GM04504 (cell line): ENCODE data around the gene HYAL4.
"Not testable (repeated sequence)": the region's sequence is repeated elsewhere in the genome, so short reads cannot be mapped to it uniquely, and the experiment has no call there.

Experiments used
- DNase-seq: peaks from one replicate; pipeline ENCODE4 v3.0.0-alpha.2; 2012; ENCODE audit warnings: low read depth

The HYAL4 gene

GRCh38 chr7:123846217-123846891 lies 1.4 kb downstream of the HYAL4 start:
- no peak for DNase-seq

DNA sequence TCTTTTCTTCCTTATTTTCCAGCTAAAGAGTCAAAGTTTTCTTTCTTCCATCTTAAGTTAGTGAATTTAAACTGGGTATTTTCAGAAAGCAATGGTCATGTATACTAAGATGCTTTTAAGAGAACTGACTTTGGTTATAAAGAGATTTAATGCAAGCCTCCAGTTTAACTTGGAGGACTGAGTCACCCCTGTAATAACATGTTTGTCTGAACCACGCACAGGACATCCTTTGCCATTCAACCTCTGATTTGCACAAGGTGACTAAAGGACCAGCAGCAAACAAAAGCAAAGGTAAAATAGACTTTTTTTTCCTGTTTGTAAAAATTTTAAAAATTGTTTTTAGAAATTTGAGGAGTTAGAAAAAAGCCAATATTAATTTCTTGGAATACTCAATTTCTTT lies 2.9 kb downstream of the HYAL4 start:
- no peak for DNase-seq

- no peak for DNase-seq
Measured at GRCh38 chr7:123849855-123850254, 4.9 kb downstream of the HYAL4 start.

DNA sequence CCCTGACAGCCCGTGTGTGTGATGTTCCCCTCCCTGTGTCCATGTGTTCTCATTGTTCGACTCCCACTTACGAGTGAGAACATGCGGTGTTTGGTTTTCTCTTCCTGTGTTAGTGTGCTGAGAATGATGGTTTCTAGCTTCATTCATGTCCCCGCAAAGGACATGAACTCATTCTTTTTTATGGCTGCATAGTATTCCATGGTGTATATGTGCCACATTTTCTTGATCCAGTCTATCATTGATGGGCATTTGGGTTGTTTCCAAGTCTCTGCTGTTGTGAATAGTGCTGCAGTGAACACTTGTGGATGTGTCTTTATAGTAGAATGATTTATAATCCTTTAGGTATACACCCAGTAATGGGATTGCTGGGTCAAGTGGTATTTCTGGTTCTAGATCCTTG lies 6.4 kb downstream of the HYAL4 start:
- not testable (repeated sequence) for DNase-seq

DNA sequence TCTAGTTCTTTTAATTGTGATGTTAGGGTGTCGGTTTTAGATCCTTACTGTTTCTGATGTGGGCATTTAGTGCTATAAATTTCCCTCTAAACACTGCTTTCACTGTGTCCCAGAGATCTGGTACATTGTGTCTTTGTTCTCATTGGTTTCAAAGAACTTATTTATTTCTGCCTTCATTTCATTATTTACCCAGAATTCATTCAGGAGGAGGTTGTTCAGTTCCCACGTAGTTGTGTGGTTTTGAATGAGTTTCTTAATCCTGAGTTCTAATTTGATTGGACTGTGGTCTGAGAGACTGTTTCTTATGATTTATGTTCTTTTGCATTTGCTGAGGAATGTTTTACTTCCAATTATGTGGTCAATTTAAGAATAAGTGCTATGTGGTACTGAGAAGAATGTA lies 9.3 kb downstream of the HYAL4 start:
- DNase-seq: not testable (repeated sequence)

DNA sequence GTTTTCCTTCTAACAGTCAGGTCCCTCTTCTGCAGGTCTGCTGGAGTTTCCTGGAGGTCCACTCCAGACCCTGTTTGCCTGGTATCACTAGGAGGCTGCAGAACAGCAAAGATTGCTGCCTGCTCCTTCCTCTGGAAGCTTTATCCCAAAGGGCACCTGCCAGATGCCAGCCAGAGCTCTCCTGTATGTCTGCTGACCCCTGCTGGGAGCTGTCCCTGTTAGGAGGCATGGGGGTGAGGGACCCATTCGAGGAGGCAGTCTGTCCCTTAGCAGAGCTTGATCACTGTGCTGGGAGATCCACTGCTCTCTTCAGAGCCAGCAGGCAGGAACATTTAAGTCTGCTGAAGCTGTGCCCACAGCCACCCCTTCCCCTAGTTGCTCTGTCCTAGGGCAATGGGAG lies 11.5 kb downstream of the HYAL4 start:
- DNase-seq: not testable (repeated sequence)

DNA sequence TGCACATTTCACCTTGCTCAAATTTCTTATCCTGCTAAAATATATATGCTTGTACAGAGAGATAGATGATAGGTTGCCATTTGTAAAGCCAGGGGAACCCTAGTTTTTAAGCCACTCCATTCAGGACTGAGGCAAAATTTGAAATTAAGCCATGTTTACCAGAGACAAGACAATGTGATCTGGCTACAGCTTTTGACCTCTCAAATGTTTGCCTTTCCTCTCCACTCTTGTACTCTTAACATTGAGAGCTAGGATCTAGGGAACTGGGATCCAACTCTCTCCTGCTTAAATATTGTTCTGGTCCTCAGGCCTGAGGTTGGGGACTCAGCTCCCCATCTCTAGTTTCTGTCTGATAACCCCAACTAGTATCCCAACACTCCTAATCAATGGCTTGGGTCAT lies 15.9 kb downstream of the HYAL4 start:
- DNase-seq: no peak

- no peak for DNase-seq
Measured at GRCh38 chr7:123862775-123863174, 17.8 kb downstream of the HYAL4 start.

- DNase-seq: no peak
Measured at GRCh38 chr7:123863461-123863860, 18.5 kb downstream of the HYAL4 start.

DNA sequence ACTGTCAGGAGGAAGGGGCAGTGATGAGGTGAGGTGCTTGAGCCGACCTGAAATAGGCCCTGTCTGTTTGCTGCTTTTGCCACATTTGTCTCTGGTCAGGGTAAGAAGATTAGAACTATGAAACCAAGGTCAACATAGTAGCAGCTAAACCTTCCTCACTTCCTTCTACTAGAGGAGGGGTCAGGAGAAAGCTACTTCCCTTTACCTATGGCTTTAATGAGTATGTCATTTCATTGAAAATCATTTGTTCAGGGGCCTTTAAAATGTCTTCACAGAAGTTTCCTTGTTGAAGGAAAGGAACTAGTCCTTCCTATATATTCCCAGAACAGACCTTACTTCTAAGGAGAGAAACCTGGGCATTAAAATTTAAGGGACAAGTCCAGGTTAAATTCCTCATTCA lies 19.0 kb downstream of the HYAL4 start:
- DNase-seq: no peak

DNA sequence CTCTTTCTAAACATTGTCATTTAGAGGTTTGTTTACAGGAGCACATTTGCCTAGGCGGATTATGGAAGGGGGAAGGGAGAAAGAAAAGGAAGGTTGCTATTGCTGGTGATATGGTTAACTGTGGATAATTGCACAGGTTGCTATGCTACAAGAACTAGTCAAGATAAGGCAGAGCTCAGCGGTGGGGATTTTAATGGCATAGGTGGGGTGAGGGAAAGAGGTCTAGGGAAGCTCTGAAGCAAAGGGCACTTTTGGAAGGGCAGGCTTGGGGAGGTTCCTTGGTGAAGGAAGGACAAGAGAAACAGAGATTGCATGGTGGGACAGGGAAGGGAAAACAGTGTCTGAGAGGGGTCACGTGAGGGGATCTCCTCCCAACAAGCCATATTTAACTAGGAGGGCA lies 19.5 kb downstream of the HYAL4 start:
- DNase-seq: no peak

DNA sequence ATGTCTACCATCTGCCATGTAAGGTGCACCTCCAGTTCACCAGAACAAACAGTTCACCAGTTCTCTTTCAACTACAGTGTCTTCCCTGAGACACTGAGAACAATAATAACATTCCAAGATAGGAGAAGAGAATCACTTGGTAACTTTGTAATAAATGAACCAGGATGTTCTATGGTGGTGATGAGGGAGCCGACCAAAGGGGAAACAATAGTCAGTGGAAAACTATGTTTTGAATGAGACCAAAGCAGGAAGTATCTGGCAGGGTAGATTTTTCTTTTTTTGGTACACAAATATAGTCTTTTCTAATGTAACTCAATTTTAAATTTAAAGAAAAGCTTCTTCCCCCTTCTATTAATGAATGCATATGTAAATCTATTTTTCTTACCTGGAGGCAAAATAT lies 20.0 kb downstream of the HYAL4 start:
- DNase-seq: no peak

GRCh38 chr7:123865517-123866117 lies 20.6 kb downstream of the HYAL4 start:
- DNase-seq: peak; percentile 27

DNA sequence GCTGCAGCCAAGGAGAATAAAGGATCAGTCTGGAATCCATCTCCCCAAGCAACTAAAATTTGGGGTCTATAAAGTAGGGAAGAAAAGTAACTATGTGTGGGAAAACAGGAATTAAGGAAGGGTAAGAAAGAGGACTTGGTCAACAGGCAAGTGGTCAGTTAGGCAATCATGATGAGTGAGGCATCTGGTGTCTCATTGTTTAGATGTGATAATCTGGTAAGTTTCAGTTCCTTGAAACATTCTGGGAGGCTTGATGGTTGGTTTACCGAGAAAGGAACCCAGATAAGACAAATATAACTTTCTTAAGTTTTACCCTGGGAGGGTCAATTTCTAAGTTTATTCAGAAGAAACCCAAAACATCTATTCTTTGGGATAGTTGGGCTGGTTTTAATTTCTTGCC lies 22.3 kb downstream of the HYAL4 start:
- DNase-seq: no peak

DNA sequence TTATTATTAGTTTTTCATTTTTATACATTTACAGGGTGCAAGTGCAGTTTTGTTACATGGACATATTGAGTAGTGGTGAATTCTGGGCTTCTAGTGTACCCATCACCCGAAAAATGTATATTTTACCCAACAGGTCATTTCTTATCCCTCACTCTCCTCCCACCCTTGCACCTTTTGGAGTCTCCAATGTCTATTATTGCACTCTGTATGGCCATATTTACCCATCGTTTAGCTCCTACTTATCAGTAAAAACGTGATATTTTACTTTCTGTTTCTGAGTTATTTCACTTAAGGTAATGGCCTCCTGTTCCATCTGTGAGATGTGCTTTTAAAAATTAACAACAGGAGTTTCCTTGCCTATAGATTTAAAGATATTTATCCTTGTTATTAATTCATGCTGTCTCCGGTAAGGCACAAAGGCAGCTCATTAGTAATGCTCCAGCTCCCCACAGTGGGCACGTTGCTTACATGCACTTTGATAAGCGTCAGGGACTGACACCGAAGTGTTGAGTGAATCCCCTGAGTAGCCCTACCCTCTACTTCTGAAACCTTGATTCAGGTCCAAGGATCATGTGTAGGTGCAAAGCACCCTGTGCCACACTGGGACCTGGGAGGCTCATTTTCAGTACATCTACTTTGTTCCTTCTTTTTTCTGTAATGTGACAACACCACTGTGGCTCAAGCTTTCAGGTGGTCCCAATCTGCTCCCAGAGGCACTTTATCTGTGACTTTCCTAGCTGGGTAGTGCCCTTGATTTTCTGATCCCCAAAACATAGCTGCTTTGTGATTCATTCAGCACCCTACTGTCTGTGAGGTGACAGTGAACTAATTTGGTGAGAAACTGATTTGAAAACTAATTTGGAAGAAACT lies 27.3 kb downstream of the HYAL4 start:
- DNase-seq: peak; percentile 8

DNA sequence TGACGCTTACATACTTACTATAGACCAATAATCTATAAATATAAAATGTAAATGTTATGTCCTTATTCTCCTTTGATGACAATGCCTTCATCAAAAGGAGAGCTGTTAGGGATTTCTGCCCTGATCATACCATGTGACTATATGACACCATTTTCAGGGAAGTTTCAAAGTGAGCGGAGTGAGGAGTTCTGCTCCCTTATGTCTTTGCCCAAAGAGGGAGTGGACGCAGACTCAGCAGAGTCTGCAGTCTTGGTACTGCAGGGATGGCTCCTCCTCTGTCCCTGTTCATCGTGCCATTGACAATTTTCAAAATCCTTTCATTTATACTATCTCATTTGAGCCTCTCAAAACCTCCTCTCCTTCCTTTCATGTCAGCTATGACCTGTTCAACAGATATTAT lies 27.9 kb downstream of the HYAL4 start:
- DNase-seq: no peak

DNA sequence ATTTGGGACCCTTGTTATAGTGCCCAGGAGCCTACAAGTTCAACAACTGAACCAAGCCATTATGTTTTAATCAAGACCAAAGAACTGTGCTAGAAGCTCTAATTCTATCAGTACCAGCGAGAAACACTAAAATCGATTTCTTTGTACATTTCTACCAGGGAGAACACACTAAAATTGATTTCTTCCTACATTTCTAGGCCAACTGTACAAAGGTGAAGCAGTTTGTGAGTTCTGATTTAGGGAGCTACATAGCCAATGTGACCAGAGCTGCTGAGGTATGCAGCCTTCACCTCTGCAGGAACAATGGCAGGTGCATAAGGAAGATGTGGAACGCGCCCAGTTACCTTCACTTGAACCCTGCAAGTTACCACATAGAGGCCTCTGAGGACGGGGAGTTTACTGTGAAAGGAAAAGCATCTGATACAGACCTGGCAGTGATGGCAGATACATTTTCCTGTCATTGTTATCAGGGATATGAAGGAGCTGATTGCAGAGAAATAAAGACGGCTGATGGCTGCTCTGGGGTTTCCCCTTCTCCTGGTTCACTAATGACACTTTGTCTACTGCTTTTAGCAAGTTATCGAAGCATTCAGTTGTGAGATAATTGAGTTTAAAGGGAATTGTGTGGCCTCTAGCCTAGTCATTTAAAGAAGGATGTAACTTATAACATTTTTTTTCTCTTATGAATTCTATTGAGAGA lies 31.7 kb downstream of the HYAL4 start:
- no peak for DNase-seq

DNA sequence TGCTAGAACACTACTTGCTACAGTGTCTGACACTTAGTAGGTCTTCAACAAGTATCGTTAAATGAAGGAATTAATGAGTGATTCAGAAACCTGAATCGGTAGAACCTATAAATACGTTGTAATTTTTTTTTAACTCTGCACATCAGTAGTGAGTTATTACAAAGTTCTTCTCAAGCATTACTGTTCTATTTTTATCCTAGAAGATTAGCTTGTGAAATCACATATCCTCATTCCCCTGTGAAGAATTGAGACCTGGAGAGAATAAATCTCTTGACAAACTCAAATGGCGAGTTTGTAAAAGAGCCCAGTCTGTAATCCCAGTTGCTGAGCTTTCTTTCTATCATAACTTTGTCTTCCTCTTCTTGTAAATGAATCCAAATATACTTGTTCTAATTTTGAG lies 34.7 kb downstream of the HYAL4 start:
- no peak for DNase-seq

DNA sequence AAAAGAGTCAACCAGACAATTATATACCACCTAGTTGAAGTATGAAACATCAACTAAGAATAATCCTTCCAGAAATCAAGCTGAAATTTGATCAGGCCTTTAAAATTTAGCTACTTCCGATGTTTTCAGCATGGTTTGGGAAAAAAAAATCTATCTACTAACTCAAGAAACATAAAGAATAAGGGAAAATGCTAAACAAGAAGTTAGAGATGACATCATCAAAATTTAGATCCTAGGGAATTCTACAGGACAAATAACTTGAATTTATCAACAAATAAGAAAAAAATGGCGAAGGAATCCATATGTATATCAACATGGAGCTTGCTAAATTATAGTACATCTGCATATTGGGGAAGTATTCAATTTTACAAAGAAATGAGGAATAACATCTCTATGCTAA lies 36.3 kb downstream of the HYAL4 start:
- no peak for DNase-seq

GRCh38 chr7:123883154-123883553 lies 38.2 kb downstream of the HYAL4 start:
- no peak for DNase-seq

GRCh38 chr7:123888192-123888591 lies 43.2 kb downstream of the HYAL4 start:
- DNase-seq: no peak

DNA sequence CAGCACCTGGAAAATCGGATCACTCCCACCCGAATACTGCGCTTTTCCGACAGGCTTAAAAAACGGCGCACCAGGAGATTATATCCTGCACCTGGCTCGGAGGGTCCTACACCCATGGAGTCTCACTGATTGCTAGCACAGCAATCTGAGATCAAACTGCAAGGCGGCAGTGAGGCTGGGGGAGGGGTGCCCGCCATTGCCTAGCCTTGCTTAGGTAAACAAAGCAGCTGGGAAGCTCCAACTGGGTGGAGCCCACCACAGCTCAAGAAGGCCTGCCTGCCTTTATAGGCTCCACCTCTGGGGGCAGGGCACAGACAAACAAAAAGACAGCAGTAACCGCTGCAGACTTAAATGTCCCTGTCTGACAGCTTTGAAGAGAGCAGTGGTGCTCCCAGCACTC lies 49.8 kb downstream of the HYAL4 start:
- not testable (repeated sequence) for DNase-seq

GRCh38 chr7:123901101-123901500 lies 56.1 kb downstream of the HYAL4 start:
- no peak for DNase-seq
